ENCODE results near the gene MSX1.

DNA sequence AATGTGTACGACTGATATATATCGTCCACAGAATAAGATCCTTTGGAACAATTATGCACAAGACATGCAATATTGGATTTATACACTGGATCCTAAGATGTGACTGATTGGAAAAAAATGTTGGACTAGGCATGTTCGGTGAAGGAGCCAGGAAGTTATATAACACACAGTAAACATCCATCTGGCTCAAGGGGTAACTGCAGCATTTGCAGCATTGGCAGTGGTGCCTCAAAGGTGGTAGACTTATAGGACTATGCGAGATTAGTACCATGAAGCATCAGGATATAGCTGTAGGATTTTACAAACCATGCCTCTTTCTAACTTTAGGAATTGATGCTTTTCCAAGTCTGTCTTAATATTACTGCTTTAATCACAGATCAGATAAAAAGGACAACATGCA, 34.3 kb downstream of the MSX1 start:
- TF ChIP-seq POLR2A (IDR thresholded peaks at IDR 0.05) = no peak
- no peak for TF ChIP-seq POLR2AphosphoS5 (IDR thresholded peaks at IDR 0.05)
- TF ChIP-seq, protein P1, sequence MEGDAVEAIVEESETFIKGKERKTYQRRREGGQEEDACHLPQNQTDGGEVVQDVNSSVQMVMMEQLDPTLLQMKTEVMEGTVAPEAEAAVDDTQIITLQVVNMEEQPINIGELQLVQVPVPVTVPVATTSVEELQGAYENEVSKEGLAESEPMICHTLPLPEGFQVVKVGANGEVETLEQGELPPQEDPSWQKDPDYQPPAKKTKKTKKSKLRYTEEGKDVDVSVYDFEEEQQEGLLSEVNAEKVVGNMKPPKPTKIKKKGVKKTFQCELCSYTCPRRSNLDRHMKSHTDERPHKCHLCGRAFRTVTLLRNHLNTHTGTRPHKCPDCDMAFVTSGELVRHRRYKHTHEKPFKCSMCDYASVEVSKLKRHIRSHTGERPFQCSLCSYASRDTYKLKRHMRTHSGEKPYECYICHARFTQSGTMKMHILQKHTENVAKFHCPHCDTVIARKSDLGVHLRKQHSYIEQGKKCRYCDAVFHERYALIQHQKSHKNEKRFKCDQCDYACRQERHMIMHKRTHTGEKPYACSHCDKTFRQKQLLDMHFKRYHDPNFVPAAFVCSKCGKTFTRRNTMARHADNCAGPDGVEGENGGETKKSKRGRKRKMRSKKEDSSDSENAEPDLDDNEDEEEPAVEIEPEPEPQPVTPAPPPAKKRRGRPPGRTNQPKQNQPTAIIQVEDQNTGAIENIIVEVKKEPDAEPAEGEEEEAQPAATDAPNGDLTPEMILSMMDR (IDR thresholded peaks at IDR 0.05) = no peak

All from upper lobe of left lung (tissue), 4 donors.